Thoracic aorta (tissue), 2 donors: Measurements from ENCODE around the gene SLC25A10. TPM values are rescaled to one million over a fixed set of nuclear protein-coding genes. Genes with fewer than 3 reads are reported as not detected.

Source experiments
- ATAC-seq: fragments of 150-250 bp; one replicate; pipeline ENCODE4 v1.8.0; 2017; ENCODE audit warnings: low read depth; ENCODE audit not compliant: insufficient number of reproducible peaks, low FRiP score
- DNase-seq: peaks from one replicate; pipeline ENCODE4 v3.0.0-alpha.2; 2020; ENCODE audit warnings: low spot score
- H3K27ac ChIP-seq, 2 donors: fragments of 200-600 bp; sonication (generic); 1 replicate in 1 of 2; 2 replicates in 1 of 2; pipeline ENCODE4 v1.5.1; 2016; ENCODE audit warnings: mild to moderate bottlenecking in 2 of 2, moderate library complexity in 2 of 2
- H3K27me3 ChIP-seq: fragments of 200-600 bp; sonication (generic); replicated peaks from 2 replicates; pipeline ENCODE4 v1.6.0; 2016; ENCODE audit warnings: mild to moderate bottlenecking; ENCODE audit not compliant: insufficient read depth
- H3K36me3 ChIP-seq: fragments of 200-600 bp; sonication (generic); one replicate; pipeline ENCODE4 v1.5.1; 2016
- H3K4me1 ChIP-seq, 2 donors: fragments of 200-600 bp; sonication (generic); 1 replicate in 1 of 2; 2 replicates in 1 of 2; pipeline versions ENCODE4 v1.5.1 to v1.6.0; 2016; ENCODE audit warnings: low read depth in 2 of 2, mild to moderate bottlenecking in 1 of 2; ENCODE audit not compliant: control insufficient read depth in 1 of 2
- H3K4me3 ChIP-seq: fragments of 200-600 bp; sonication (generic); 2 replicates; pipeline ENCODE4 v1.5.1; 2016; ENCODE audit warnings: mild to moderate bottlenecking
- H3K9me3 ChIP-seq: fragments of 200-600 bp; sonication (generic); 2 replicates; pipeline ENCODE4 v1.5.1; 2016
- total RNA-seq, 2 donors: library from RNA; depleted of rRNA; stranded (reverse); fragments of >200 nt; gene quantifications; one replicate each; pipeline versions ENCODE4 v1.1.0 to v1.2.3, GENCODE V29; 2016
- TF ChIP-seq, protein P1 (sequence below): fragments of 200-600 bp; sonication (generic); IDR thresholded peaks from one replicate; pipeline ENCODE4 v1.5.1; 2019; ENCODE audit warnings: antibody characterized with exemption

The SLC25A10 gene
- total RNA-seq, 2 donors from 2014 or later = 2.2 to 4.7 TPM

DNA sequence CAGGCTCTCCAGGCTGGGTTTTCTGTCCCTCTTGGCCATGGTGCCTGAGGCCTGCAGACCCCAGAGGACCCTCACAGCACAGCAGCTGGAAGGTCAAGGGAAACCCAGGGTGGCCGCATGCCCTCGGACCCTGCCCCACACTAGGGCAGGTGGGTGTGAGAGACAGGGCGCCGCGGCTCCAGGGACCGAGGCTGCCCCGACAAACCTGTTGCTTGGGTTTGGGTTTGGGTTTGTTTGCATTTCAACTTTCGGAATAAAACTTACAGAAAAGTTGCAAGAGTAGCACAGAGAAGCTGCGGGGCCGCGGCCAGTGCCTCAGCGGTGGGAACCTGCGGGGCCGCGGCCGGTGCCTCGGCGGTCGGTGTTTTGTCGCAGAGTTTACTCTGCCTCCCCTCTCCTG lies 20.5 kb upstream of the SLC25A10 start:
- DNase-seq (no peak), ATAC-seq (no peak)
- H3K9me3 ChIP-seq = no peaks in the 10 kb centered on the region
- H3K4me3 ChIP-seq = no peak overlapping the region
- peaks cover 87% of the 10 kb centered on the region for H3K36me3 ChIP-seq
- no peaks in the 10 kb centered on the region for H3K27me3 ChIP-seq
- TF ChIP-seq, protein P1, sequence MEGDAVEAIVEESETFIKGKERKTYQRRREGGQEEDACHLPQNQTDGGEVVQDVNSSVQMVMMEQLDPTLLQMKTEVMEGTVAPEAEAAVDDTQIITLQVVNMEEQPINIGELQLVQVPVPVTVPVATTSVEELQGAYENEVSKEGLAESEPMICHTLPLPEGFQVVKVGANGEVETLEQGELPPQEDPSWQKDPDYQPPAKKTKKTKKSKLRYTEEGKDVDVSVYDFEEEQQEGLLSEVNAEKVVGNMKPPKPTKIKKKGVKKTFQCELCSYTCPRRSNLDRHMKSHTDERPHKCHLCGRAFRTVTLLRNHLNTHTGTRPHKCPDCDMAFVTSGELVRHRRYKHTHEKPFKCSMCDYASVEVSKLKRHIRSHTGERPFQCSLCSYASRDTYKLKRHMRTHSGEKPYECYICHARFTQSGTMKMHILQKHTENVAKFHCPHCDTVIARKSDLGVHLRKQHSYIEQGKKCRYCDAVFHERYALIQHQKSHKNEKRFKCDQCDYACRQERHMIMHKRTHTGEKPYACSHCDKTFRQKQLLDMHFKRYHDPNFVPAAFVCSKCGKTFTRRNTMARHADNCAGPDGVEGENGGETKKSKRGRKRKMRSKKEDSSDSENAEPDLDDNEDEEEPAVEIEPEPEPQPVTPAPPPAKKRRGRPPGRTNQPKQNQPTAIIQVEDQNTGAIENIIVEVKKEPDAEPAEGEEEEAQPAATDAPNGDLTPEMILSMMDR = no peak
- no peak overlapping the region for H3K27ac ChIP-seq
- no peaks in the 10 kb centered on the region for H3K4me1 ChIP-seq

DNA sequence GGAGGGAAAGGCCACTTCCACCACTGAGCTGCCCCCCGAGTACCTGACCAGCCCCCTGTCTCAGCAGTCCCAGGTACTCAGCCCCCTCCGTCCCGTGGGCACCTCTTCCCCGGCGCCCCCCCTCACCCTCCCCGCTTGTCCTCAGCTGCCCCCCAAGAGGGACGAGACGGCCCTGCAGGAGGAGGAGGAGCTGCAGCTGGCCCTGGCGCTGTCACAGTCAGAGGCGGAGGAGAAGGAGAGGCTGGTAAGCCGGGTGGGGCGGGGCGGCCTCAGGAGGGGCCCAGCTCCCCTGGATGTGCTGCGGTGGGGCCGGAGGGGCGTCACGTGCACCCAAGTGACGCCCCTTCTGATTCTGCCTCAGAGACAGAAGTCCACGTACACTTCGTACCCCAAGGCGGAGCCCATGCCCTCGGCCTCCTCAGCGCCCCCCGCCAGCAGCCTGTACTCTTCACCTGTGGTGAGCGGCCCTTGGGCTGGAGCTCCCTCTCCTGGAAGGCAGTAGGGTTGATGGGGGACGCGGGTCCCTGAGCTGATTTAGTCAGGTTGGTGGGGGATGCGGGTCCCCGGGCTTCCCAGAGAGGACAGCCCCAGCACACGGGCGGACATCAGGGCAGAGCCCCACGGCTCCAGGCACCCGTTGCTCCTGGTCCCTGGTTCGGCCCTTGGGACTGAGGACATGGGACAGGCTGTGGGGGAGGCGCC lies 18.4 kb upstream of the SLC25A10 start:
- DNase-seq = no peak
- Histone ChIP-seq H3K36me3 (peaks cover 87% of the 10 kb centered on the region), H3K27ac (no peak overlapping the region), H3K4me3 (no peak overlapping the region), H3K4me1 (no peaks in the 10 kb centered on the region), H3K27me3 (no peaks in the 10 kb centered on the region), H3K9me3 (no peaks in the 10 kb centered on the region)
- TF ChIP-seq, protein P1 = no peak
- no peak for ATAC-seq

DNA sequence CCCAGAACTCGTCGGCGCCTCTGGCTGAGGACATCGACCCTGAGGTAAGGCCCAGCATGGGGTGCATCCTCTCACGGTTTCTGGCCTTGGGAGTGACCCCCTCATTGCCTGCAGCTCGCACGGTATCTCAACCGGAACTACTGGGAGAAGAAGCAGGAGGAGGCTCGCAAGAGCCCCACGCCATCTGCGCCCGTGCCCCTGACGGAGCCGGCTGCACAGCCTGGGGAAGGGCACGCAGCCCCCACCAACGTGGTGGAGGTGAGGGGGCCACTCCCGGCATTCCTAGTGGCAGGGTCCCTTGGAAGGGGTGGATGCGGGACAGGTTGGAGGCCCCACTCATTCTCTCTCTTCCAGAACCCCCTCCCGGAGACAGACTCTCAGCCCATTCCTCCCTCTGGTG lies 17.3 kb upstream of the SLC25A10 start:
- ATAC-seq (no peak), DNase-seq (no peak)
- no peak overlapping the region for H3K27ac ChIP-seq
- H3K27me3 ChIP-seq = no peaks in the 10 kb centered on the region
- no peaks in the 10 kb centered on the region for H3K4me1 ChIP-seq
- peaks cover 77% of the 10 kb centered on the region for H3K36me3 ChIP-seq
- H3K4me3 ChIP-seq = no peak overlapping the region
- TF ChIP-seq, protein P1 = no peak
- H3K9me3 ChIP-seq = no peaks in the 10 kb centered on the region

DNA sequence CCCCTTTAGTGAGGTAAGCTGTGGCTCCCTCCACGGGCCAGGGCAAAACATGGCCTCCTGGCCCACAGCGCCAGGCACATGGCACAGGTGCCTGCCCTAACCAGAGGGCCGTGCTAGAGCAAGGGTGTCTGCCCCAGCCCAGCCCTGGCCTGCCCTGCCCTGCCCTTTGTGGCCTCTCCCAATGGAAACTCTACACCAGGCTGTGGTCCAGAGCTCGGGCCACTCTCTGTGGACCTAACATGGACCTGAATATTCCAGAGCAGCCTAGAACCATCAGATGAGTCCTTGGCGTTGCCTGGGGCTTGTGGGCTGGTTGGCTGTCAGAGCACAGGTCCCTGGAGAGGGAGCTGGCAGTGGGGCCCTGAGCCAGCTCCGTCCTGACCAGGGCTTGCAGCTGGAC lies 16.9 kb upstream of the SLC25A10 start:
- ATAC-seq (no peak), DNase-seq (no peak)
- no peak overlapping the region for H3K4me3 ChIP-seq
- TF ChIP-seq, protein P1 = no peak
- no peaks in the 10 kb centered on the region for H3K4me1 ChIP-seq
- no peaks in the 10 kb centered on the region for H3K27me3 ChIP-seq
- peaks cover 75% of the 10 kb centered on the region for H3K36me3 ChIP-seq
- no peak overlapping the region for H3K27ac ChIP-seq
- H3K9me3 ChIP-seq = no peaks in the 10 kb centered on the region

DNA sequence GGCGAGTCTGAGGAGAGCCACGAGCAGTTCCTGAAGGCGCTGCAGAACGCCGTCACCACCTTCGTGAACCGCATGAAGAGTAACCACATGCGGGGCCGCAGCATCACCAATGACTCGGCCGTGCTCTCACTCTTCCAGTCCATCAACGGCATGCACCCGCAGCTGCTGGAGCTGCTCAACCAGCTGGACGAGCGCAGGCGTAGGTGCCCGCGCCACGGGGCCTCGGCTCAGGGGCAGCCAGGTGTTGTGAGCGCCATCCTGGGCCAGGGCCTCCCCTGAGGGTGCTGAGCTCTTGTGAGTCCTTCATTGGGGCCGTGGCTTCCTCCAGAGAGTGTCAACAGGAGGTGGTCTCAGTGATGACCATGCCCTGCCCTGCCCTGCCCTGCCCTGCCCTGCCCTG lies 16.3 kb upstream of the SLC25A10 start:
- no peak overlapping the region for H3K27ac ChIP-seq
- H3K27me3 ChIP-seq = no peaks in the 10 kb centered on the region
- DNase-seq (no peak), ATAC-seq (no peak)
- no peaks in the 10 kb centered on the region for H3K4me1 ChIP-seq
- TF ChIP-seq, protein P1 = no peak
- H3K9me3 ChIP-seq = no peaks in the 10 kb centered on the region
- peaks cover 72% of the 10 kb centered on the region for H3K36me3 ChIP-seq
- no peak overlapping the region for H3K4me3 ChIP-seq
